H1 (cell line): ENCODE data around the gene IQCK. TPM values are rescaled to one million over a fixed set of nuclear protein-coding genes. Genes with fewer than 3 reads are reported as not detected.
A peak's percentile ranks its signal among the peaks of the same experiment; 100 is the strongest.

ENCODE experiments used
- CTCF ChIA-PET: fragments of 300-600 bp; sonication (Branson Sonifier 250); formaldehyde crosslinking; loops from one replicate; lab custom pipeline; 2021; ENCODE audit not compliant: partially characterized antibody; lab: Charles Lee
- POLR2A ChIA-PET: fragments of 300-600 bp; sonication (Branson Sonifier 250); formaldehyde crosslinking; loops from one replicate; lab custom pipeline; 2021; ENCODE audit warnings: inconsistent platforms; ENCODE audit not compliant: partially characterized antibody; lab: Charles Lee
- DNase-seq, 2 experiments: peaks; one replicate each; pipeline versions ENCODE4 v3.0.0 to v3.0.0-alpha.2; 2010 to 2022; ENCODE audit warnings: low spot score in 2 of 2, low read depth in 1 of 2, mixed read lengths in 1 of 2
- FAIRE-seq: peaks from 2 replicates; lab custom pipeline; 2011; peaks lifted over from hg19 to GRCh38; lab: Jason Lieb, UNC
- H2AFZ ChIP-seq: 2 replicates; pipeline ENCODE4 v1.8.1; 2012; ENCODE audit warnings: low read length, inconsistent platforms
- H2AK5ac ChIP-seq: 2 replicates; pipeline ENCODE4 v1.6.1; 2013; ENCODE audit warnings: low read depth, low read length
- H2BK120ac ChIP-seq: replicated peaks from 2 replicates; pipeline ENCODE3; 2013; ENCODE audit warnings: low read depth, low read length, inconsistent platforms
- H2BK12ac ChIP-seq: 2 replicates; pipeline ENCODE4 v1.6.1; 2013; ENCODE audit warnings: low read depth, low read length
- H2BK15ac ChIP-seq: 2 replicates; pipeline ENCODE4 v1.6.1; 2013; ENCODE audit warnings: low read length
- H2BK20ac ChIP-seq: 2 replicates; pipeline ENCODE4 v1.6.1; 2013; ENCODE audit warnings: low read length
- H2BK5ac ChIP-seq: 2 replicates; pipeline ENCODE4 v1.6.1; 2013; ENCODE audit warnings: low read depth, low read length
- H3K14ac ChIP-seq: 2 replicates; pipeline ENCODE4 v1.6.1; 2013; ENCODE audit warnings: inconsistent platforms; ENCODE audit not compliant: insufficient read length
- H3K18ac ChIP-seq: 2 replicates; pipeline ENCODE4 v1.6.1; 2013; ENCODE audit warnings: low read length; ENCODE audit errors: extremely low read depth
- H3K23ac ChIP-seq: 2 replicates; pipeline ENCODE4 v1.6.1; 2013; ENCODE audit warnings: inconsistent platforms; ENCODE audit not compliant: insufficient read length
- H3K23me2 ChIP-seq: 2 replicates; pipeline ENCODE4 v1.6.1; 2013; ENCODE audit warnings: low read depth, low read length
- H3K27ac ChIP-seq: 2 replicates; pipeline ENCODE4 v1.6.1; 2011; ENCODE audit warnings: low read depth, low read length, inconsistent platforms
- H3K27me3 ChIP-seq, 4 experiments: replicated peaks in 1 of 4; 1 replicate in 1 of 4; 2 replicates in 3 of 4; pipeline versions ENCODE4 v1.6.1 to v1.8.1; 2011 to 2013; ENCODE audit warnings: low read length in 3 of 4, mild to moderate bottlenecking in 3 of 4, inconsistent platforms in 2 of 4, mixed read lengths in 2 of 4, moderate library complexity in 1 of 4; ENCODE audit not compliant: control insufficient read depth in 3 of 4, insufficient read depth in 3 of 4; ENCODE audit errors: extremely low read depth in 1 of 4
- H3K36me3 ChIP-seq, 4 experiments: 2 replicates each; pipeline versions ENCODE4 v1.6.1 to v1.8.1; 2011 to 2013; ENCODE audit warnings: mild to moderate bottlenecking in 4 of 4, low read length in 3 of 4, moderate library complexity in 2 of 4, control low read depth in 1 of 4, inconsistent platforms in 1 of 4; ENCODE audit not compliant: insufficient read depth in 4 of 4, control insufficient read depth in 2 of 4
- H3K4ac ChIP-seq: replicated peaks from 2 replicates; pipeline ENCODE3; 2013; ENCODE audit warnings: low read length, low read depth, mixed read lengths, inconsistent platforms; ENCODE audit not compliant: insufficient read length
- H3K4me1 ChIP-seq, 4 experiments: replicated peaks in 1 of 4; 1 replicate in 1 of 4; 2 replicates in 3 of 4; pipeline versions ENCODE4 v1.6.1 to v1.8.1; 2011 to 2013; ENCODE audit warnings: low read length in 3 of 4, inconsistent platforms in 2 of 4, mixed read lengths in 1 of 4; ENCODE audit not compliant: insufficient read depth in 4 of 4, control insufficient read depth in 3 of 4
- H3K4me2 ChIP-seq, 2 experiments: 2 replicates each; pipeline versions ENCODE4 v1.6.1 to v1.8.1; 2011 to 2013; ENCODE audit warnings: low read depth in 2 of 2, low read length in 2 of 2, control low read depth in 1 of 2, inconsistent platforms in 1 of 2, mild to moderate bottlenecking in 1 of 2; ENCODE audit not compliant: insufficient read depth in 1 of 2
- H3K4me3 ChIP-seq, 4 experiments: fragments of 200-600, 300-600 bp in 1 of 4; sonication (generic), shearing (Covaris generic), sonication (Bioruptor Twin) in 1 of 4; 2 replicates each; pipeline versions ENCODE4 v1.5.1 to v1.8.1; 2011 to 2016; ENCODE audit warnings: low read length in 4 of 4, low read depth in 3 of 4, control low read depth in 2 of 4, inconsistent platforms in 2 of 4, mild to moderate bottlenecking in 2 of 4, mixed read lengths in 1 of 4, moderate library complexity in 1 of 4; ENCODE audit not compliant: insufficient read depth in 2 of 4; ENCODE audit errors: extremely low read depth in 1 of 4
- H3K56ac ChIP-seq: replicated peaks from 2 replicates; pipeline ENCODE3; 2013; ENCODE audit warnings: low read depth, mild to moderate bottlenecking, mixed read lengths, low read length, inconsistent platforms; ENCODE audit not compliant: insufficient read length
- H3K79me1 ChIP-seq: 2 replicates; pipeline ENCODE4 v1.6.1; 2013; ENCODE audit warnings: low read depth, low read length, control low read depth
- H3K79me2 ChIP-seq, 2 experiments: 2 replicates each; pipeline versions ENCODE4 v1.6.1 to v1.8.1; 2012 to 2013; ENCODE audit warnings: low read length in 2 of 2, mild to moderate bottlenecking in 2 of 2, inconsistent platforms in 1 of 2; ENCODE audit not compliant: insufficient read depth in 2 of 2, control insufficient read depth in 1 of 2
- H3K9ac ChIP-seq, 4 experiments: replicated peaks in 1 of 4; 1 replicate in 1 of 4; 2 replicates in 3 of 4; pipeline versions ENCODE4 v1.6.1 to v1.8.1; 2011 to 2013; ENCODE audit warnings: low read depth in 3 of 4, low read length in 3 of 4, control low read depth in 2 of 4, mild to moderate bottlenecking in 2 of 4, moderate library complexity in 2 of 4, inconsistent platforms in 1 of 4; ENCODE audit errors: extremely low read depth in 1 of 4
- H3K9me3 ChIP-seq, 2 experiments: 2 replicates each; pipeline versions ENCODE4 v1.6.1 to v1.8.1; 2012 to 2013; ENCODE audit warnings: mild to moderate bottlenecking in 2 of 2, moderate library complexity in 2 of 2, control low read depth in 1 of 2, inconsistent platforms in 1 of 2, low read depth in 1 of 2, low read length in 1 of 2, mixed read lengths in 1 of 2; ENCODE audit not compliant: insufficient read depth in 2 of 2
- H4K20me1 ChIP-seq, 2 experiments: replicated peaks in 1 of 2; 2 replicates each; pipeline versions ENCODE3 to v1.8.1; 2011 to 2013; ENCODE audit warnings: inconsistent platforms in 2 of 2, low read length in 2 of 2, mild to moderate bottlenecking in 1 of 2; ENCODE audit not compliant: insufficient read depth in 2 of 2, control insufficient read depth in 1 of 2
- H4K5ac ChIP-seq: 2 replicates; pipeline ENCODE4 v1.6.1; 2013; ENCODE audit warnings: low read length, low read depth, mixed read lengths, inconsistent platforms; ENCODE audit not compliant: insufficient read length
- H4K8ac ChIP-seq: 2 replicates; pipeline ENCODE4 v1.8.0; 2013; ENCODE audit warnings: mild to moderate bottlenecking, moderate library complexity, low read length, inconsistent platforms; ENCODE audit not compliant: insufficient read depth; ENCODE audit errors: extremely low read depth
- H4K91ac ChIP-seq: replicated peaks from 2 replicates; pipeline ENCODE3; 2013; ENCODE audit warnings: low read length, mixed read lengths, inconsistent platforms; ENCODE audit not compliant: insufficient read length
- BCL11A ChIP-seq, 2 experiments: IDR thresholded peaks; one replicate each; pipeline ENCODE4 v1.6.1; 2011; ENCODE audit warnings: low read depth in 2 of 2, low read length in 2 of 2, mild to moderate bottlenecking in 2 of 2
- EGR1 ChIP-seq: IDR thresholded peaks from 2 replicates; pipeline ENCODE4 v1.6.1; 2011; ENCODE audit warnings: low read depth, low read length, borderline replicate concordance
- GTF2F1 ChIP-seq: IDR thresholded peaks from 2 replicates; pipeline ENCODE4 v1.6.1; 2012; ENCODE audit warnings: low read depth, low read length, improper control_type of control experiment, borderline replicate concordance
- HDAC2 ChIP-seq, 2 experiments: fragments of 300-600 bp in 1 of 2; sonication (generic) in 1 of 2; IDR thresholded peaks; 2 replicates each; pipeline ENCODE4 v1.6.1; 2011 to 2012; ENCODE audit warnings: low read depth in 2 of 2, low read length in 2 of 2, mild to moderate bottlenecking in 2 of 2, moderate library complexity in 2 of 2, borderline replicate concordance in 1 of 2, inconsistent platforms in 1 of 2
- KDM1A ChIP-seq: fragments of 200-600, 300-600 bp; sonication (generic); IDR thresholded peaks from 2 replicates; pipeline ENCODE4 v1.7.1; 2016; ENCODE audit warnings: mild to moderate bottlenecking, low read length, borderline replicate concordance
- RXRA ChIP-seq: IDR thresholded peaks from 2 replicates; pipeline ENCODE4 v1.6.1; 2011; ENCODE audit warnings: low read depth, mild to moderate bottlenecking, low read length, moderate library complexity; ENCODE audit not compliant: insufficient read depth
- TAF7 ChIP-seq: optimal IDR thresholded peaks from 2 replicates; pipeline ENCODE3; 2011; ENCODE audit warnings: low read depth, mild to moderate bottlenecking, inconsistent platforms, low read length, moderate library complexity, borderline replicate concordance
- ZNF274 ChIP-seq: IDR thresholded peaks from 2 replicates; pipeline ENCODE4 v1.7.0; 2012; ENCODE audit warnings: low read length, borderline replicate concordance; ENCODE audit errors: extremely low read depth
- WGBS, 2 experiments: shearing (Covaris generic) in 1 of 2; methylation state at CpG; one replicate each; pipeline versions ENCODE4 v1.1.6 to v1.1.7; 2013 to 2015; ENCODE audit warnings: low lambda C conversion rate in 2 of 2, mixed read lengths in 2 of 2, inconsistent platforms in 1 of 2, low coverage in 1 of 2, missing lambda C conversion rate in 1 of 2; ENCODE audit not compliant: insufficient replicate concordance in 2 of 2, insufficient coverage in 1 of 2, insufficient read length in 1 of 2; ENCODE audit errors: extremely low coverage in 1 of 2, missing lambda C conversion rate in 1 of 2; 5-methylcytosine and 5-hydroxymethylcytosine counted together
- polyA plus RNA-seq, 7 experiments: library from polyadenylated mRNA; depleted of rRNA in 3 of 7; stranded (reverse) in 5 of 7; unstranded in 2 of 7; fragments of >200 nt in 5 of 7; fragments of 200-250 nt in 2 of 7; gene quantifications; 1 replicate in 5 of 7; 2 replicates in 1 of 7; 4 replicates in 1 of 7; pipeline versions ENCODE4 v1.2.1 to v1.2.3, GENCODE V29; 2011 to 2013; ENCODE audit warnings: missing spikeins in 2 of 7, mixed read lengths in 2 of 7
- total RNA-seq: library from RNA; stranded (reverse); fragmentation: NEBNext Ultra II Directional; extraction: Animal tissue kit (Norgen Biotek cat#: 25700); gene quantifications from 2 replicates; pipeline ENCODE4 v1.2.1, GENCODE V29; 2021

Gene IQCK
- total and polyA plus RNA-seq, 2 of the 8 experiments (the other 6 are each of a cell fraction or from before 2014, with no cell fraction given), result 6.2 to 9.3 TPM

GRCh38 chr16:19774024-19774423 is 56.0 kb downstream of the IQCK start:
- ChIA-PET CTCF (no interaction called here), POLR2A (interaction anchor here (0.6 to 0.9 kb wide), 2 partner anchors 10 to 107 kb away, joined by 3 read pairs; no protein-coding TSS in a partner anchor)
- no peak overlapping the region for H2BK12ac ChIP-seq

More at GRCh38 chr16:19774024-19774423, 56.0 kb downstream of the IQCK start:
- H4K20me1 ChIP-seq, result no peaks in the 10 kb centered on the region
- no peak overlapping the region for H3K4me2 ChIP-seq
- no peak overlapping the region for H3K23ac ChIP-seq
- H3K56ac ChIP-seq, result no peak overlapping the region
- no peak overlapping the region for H2BK20ac ChIP-seq
- H3K4me1 ChIP-seq, result no peaks in the 10 kb centered on the region
- H3K79me1 ChIP-seq, result no peaks in the 10 kb centered on the region
- DNase-seq (no peak), FAIRE-seq (no peak)
- no peak overlapping the region for H2BK5ac ChIP-seq
- H4K91ac ChIP-seq, result no peak overlapping the region
- no peak overlapping the region for H3K9ac ChIP-seq
- no peak overlapping the region for H2BK120ac ChIP-seq
- H3K27ac ChIP-seq, result no peak overlapping the region
- no peaks in the 10 kb centered on the region for H3K36me3 ChIP-seq
- H2AFZ ChIP-seq, result no peak overlapping the region
- peak overlapping the region; percentile 1; the same call in 1 of the 2 replicates for H2AK5ac ChIP-seq
- H4K5ac ChIP-seq, result no peak overlapping the region
- WGBS, 2 experiments, result 86% methylated on average over 2 of the region's 2 CpGs; no CpG with 5 or more reads in 1 of the 2 experiments
- peaks cover 4 to 5% of the 10 kb centered on the region in 2 experiments; a peak in 2 of 4 replicates for H3K9me3 ChIP-seq
- no peaks in the 10 kb centered on the region for H3K27me3 ChIP-seq
- H3K14ac ChIP-seq, result no peak overlapping the region
- no peak overlapping the region for H3K4me3 ChIP-seq
- TF ChIP-seq KDM1A, result 0 out of 2 replicates have a peak, but pooled peaks have one; percentile 35
- TF ChIP-seq ZNF274, result no peak
- no peak for TF ChIP-seq RXRA
- TF ChIP-seq EGR1, result no peak
- no peak for TF ChIP-seq TAF7
- TF ChIP-seq GTF2F1, result no peak
- TF ChIP-seq HDAC2 (IDR thresholded peaks at IDR 0.05; ENCODE audit: borderline replicate concordance in 1 of 2, low read depth in 2 of 2, low read length in 2 of 2), result no peak
- TF ChIP-seq BCL11A (IDR thresholded peaks at IDR 0.05; ENCODE audit: low read depth in 2 of 2, low read length in 2 of 2), result no peak
- H3K23me2 ChIP-seq, result 0 out of 2 replicates have a peak, but pooled peaks cover 3% of the 10 kb centered on the region
- no peaks in the 10 kb centered on the region for H3K79me2 ChIP-seq
- no peak overlapping the region for H2BK15ac ChIP-seq
- no peak overlapping the region for H4K8ac ChIP-seq
- H3K4ac ChIP-seq, result no peak overlapping the region
- no peak overlapping the region for H3K18ac ChIP-seq
